D341Med (cell line): ENCODE results near the gene SLC9A5.
A peak's percentile ranks its signal among the peaks of the same experiment; 100 is the strongest.

Experiments
- DNase-seq: peaks from one replicate; pipeline ENCODE4 v3.0.0; 2012; ENCODE audit warnings: low spot score

Gene SLC9A5

GRCh38 chr16:67281536-67282446 is 33.0 kb downstream of the SLC9A5 start:
- DNase-seq = no peak

- no peak for DNase-seq
These were observed 33.6 kb downstream of the SLC9A5 start for GRCh38 chr16:67282447-67282805.

GRCh38 chr16:67283039-67283825 is 34.5 kb downstream of the SLC9A5 start:
- DNase-seq = no peak

- DNase-seq = no peak
These were observed 35.2 kb downstream of the SLC9A5 start for GRCh38 chr16:67283826-67284555.

- DNase-seq = peak; percentile 44
These were observed 36.2 kb downstream of the SLC9A5 start for GRCh38 chr16:67284699-67285646.

- DNase-seq = no peak
These were observed 37.9 kb downstream of the SLC9A5 start for GRCh38 chr16:67286441-67287235.

GRCh38 chr16:67287960-67288359 is 39.2 kb downstream of the SLC9A5 start:
- no peak for DNase-seq

- DNase-seq = no peak
These were observed 42.7 kb downstream of the SLC9A5 start for GRCh38 chr16:67291461-67291860.

GRCh38 chr16:67294171-67294757 is 45.5 kb downstream of the SLC9A5 start:
- no peak for DNase-seq

- DNase-seq = no peak
These were observed 46.2 kb downstream of the SLC9A5 start for GRCh38 chr16:67294938-67295361.

- DNase-seq = no peak
These were observed 47.6 kb downstream of the SLC9A5 start for GRCh38 chr16:67296420-67296819.

GRCh38 chr16:67298277-67298676 is 49.5 kb downstream of the SLC9A5 start:
- no peak for DNase-seq

- peak; percentile 19 for DNase-seq
These were observed 50.5 kb downstream of the SLC9A5 start for GRCh38 chr16:67299269-67299668.

- DNase-seq = no peak
These were observed 52.5 kb downstream of the SLC9A5 start for GRCh38 chr16:67301080-67301782.

GRCh38 chr16:67302076-67302475 is 53.3 kb downstream of the SLC9A5 start:
- DNase-seq = no peak

- DNase-seq = peak; percentile 12
These were observed 54.2 kb downstream of the SLC9A5 start for GRCh38 chr16:67302970-67303369.

- DNase-seq = no peak
These were observed 55.2 kb downstream of the SLC9A5 start for GRCh38 chr16:67304020-67304419.

- peak; percentile 15 for DNase-seq
These were observed 56.7 kb downstream of the SLC9A5 start for GRCh38 chr16:67305216-67306071.
